ENCODE data around the gene RNF180.
"Not testable (repeated sequence)": the region's sequence is repeated elsewhere in the genome, so short reads cannot be mapped to it uniquely, and the experiment has no call there.

The RNF180 gene

DNA sequence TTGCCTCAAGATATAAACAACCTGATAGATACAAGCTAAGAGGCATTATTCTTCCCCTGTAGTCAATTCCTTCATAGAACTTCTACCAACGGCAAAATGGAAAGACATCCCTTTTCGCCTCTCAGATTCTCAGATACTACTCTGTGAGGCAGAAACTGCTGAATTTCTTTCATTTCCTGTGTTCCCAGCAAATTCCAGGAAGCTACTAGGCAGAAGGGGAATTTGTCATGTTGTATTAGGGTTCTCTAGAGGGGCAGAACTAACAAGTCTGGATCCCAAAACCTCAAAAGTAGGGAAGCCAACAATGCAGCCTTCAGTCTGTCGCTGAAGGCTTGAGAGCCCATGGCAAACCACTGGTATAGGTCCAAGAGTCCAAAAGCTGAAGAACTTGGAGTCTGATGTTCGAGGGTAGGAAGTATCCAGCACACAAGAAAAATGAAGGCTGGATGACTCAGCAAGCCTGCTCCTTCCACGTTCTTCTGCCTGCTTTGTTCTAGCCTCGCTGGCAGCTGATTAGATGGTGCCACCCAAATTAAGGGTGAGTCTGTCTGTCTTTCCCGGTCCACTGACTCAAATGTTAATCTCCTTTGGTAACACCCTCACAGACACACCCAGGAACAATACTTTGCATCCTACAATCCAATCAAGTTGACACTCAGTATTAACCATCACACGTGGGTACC, 15.2 kb downstream of the RNF180 start:
- no peak for DNase-seq (ENCODE audit: low read depth)

DNA sequence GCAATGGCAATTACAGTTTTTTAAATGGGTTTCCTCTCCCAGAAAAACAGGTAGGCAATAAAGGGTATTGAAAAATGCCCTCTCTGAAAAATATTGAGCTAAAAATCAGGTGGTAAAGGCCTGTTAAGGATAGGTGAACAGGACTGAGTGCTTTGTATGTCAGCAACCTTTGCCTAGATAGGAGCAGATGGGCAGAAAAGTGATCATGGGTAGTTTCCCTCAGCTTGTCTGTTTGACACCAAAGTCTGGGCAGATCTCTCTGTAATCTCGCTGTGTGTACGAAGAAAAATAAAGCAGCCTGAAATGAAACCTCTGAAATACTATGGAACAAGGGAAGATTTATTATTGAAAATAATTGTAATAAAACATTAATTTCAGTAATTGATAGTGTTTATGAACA, 15.8 kb downstream of the RNF180 start:
- DNase-seq (ENCODE audit: low read depth) = no peak

DNA sequence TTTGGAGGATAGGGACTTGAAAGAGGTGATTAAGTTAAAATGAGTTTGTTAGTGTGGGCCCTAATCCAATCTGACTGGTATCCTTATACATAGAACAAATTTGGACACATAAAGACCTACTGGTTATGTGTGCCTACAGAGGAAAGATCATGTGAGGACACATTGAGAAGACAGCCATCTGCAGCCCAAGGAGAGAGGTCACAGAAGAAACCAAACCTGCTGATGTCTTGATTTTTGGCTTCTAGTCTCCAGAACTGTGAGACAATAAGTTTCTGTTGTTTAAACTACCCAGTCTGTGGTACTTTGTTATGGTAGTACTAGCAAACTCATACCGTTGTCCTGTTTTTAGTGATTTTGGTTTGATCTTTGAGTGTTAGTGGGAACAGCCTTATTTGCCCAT, 18.3 kb downstream of the RNF180 start:
- DNase-seq (ENCODE audit: low read depth) = no peak

DNA sequence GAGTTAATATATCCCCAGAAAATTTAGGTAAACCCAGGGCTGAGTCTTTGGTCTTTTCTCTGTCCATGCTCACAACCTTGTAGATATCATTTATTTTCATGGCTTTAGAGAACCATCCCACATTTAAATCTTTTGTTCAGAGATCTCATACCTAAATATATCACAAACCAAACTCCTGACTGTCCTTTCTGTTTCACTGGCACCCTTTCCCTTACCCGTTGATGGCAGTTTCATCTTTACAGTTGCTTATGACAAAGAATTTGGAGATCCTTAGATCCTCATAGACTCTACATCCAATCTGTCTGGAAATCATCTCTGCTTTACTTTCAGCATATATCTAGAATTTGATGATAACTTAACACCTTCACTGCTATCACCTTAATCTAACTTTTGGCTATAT, 19.2 kb downstream of the RNF180 start:
- no peak for DNase-seq (ENCODE audit: low read depth)

DNA sequence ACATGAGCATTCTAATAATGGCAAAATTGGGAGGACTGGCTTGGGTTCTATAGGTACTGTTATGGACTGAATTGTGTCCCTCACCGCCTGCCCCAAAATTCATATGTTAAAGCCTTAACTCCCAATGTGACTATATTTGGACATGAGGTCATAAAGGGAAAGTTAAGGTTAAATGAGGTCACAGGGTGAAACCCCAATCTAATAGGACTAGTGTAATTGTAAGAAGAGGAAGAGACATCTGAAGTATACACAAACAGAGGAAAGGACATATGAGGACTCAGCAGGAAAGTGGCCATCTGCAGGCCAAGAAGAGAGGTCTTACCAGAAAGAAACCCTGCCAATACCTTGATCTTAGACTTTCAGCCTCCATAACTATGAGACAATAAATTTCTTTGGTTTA, 23.1 kb downstream of the RNF180 start:
- DNase-seq (ENCODE audit: low read depth) = no peak

DNA sequence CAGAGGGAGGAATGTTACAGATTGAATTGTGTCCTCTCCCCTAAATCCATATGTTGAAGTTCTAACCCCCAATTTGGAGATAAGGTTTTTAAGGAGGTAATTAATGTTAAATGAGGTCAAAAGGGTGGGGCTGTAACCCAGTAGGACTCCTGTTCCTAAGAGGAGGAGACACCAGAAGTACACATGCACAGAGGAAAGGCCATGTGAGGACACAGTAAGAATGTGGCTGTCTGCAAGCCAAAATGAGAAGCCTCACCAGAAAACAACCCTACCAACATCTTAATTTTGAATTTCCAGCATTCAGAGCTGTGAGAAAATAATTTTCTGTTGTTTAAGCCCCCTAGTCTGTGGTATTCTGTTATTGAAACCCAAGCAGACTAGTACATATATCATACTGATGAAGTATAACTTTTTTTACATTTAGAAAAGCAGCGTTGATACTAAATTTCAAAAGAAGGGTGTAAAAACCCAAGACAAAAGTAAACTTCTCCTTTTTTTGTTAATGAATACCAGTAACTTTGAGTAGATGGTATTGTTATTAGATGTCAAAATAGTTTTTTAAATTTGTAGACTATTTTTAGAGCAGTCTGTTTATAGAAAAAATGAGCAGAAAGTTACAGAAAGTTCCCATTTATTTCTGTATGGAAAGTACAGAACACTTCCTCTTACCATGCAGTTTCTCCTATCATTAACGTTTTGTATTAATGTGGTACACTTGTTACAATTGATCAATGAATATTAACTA, 25.1 kb downstream of the RNF180 start:
- DNase-seq (ENCODE audit: low read depth) = no peak

DNA sequence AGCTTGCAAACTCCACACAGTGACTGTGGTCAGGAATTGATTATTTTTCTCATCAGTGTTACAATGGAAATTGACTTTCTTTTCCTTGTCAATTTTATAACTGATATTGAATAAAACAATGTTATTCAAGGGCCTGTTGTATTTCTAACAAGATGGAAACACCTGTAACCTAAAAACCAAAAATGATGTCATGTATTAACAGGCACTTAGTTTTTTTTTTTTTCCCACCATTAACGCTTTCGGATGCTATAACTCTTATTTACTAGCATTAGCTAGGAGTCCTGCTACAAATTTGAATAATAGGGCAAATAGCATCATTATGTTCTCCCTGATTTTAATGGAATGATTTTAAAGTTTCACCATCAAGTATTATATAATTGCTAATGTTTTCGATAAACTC, 30.3 kb downstream of the RNF180 start:
- no peak for DNase-seq (ENCODE audit: low read depth)

DNA sequence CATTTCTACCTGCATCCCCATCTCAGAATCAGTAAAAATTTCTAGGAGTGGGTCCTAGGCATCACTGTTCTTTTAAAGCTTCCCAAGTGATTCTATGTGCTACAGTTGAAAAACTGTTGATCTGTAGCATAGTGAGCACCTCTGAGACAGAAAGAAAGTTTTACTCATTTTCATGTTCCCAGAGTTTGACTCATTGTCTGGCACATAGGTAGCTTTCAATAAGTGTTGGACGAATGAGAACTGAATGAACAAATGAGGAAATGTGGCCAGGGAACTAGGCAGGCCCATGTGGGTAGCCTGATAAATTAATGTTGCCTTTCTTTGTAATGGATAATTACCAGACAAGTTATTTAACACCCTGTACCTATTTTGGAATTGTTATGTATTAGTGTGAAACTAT, 33.8 kb downstream of the RNF180 start:
- DNase-seq (ENCODE audit: low read depth) = no peak

DNA sequence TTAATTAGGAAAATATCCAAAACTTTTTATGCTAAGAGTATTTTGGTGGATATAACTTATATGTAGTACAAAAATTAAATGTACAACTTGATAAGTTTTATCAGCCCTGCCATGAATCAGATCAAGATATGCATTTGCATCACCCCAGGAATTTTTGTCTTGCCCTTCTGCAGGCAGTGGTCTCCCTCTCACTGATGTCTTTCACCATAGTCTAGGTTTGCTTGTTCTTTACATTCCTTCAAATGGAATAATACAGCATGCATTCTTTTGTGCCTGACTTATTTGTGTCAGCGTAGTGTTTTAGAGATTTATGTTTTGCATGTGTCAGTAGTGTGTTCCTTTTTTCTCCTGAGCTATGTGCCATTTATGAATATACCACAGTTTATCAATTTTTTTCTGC, 36.4 kb downstream of the RNF180 start:
- no peak for DNase-seq (ENCODE audit: low read depth)

DNA sequence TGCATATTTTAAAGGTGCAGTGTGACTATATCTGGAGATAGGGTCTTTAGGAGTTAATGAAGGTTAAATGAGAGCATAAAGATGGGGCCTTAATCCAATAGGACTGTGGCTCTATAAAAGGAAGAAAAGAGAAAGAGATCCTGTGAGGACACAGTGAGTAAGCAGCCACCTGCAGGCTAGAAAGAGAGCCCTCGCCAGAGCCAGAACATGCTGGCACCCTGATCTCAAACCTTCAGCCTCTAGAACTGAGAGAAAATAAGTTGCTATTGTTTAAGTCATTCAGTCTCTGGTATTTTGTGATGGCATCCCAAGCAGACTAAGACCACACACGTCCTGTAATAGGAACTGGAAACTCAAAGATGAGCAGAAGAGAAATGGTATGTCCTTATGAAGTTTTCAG, 41.0 kb downstream of the RNF180 start:
- DNase-seq (ENCODE audit: low read depth) = no peak

DNA sequence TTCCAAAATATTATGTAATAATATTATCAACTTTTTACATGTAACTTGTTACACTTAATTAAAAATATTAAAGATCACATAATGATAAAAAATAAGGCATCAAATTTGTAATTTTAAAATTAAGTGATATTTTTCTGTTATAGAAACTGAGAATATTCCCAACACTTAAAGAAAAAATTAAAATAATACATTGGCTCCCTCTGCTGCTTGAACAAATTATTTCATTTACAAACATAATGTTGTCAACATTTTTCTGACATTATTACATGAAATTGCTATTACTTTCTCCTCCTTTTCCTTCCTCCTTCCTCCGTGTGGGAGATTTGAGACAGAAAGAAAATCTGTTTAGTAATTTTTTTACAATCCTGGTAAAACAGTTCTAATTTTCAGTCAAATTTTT, 42.3 kb downstream of the RNF180 start:
- DNase-seq (ENCODE audit: low read depth) = no peak

DNA sequence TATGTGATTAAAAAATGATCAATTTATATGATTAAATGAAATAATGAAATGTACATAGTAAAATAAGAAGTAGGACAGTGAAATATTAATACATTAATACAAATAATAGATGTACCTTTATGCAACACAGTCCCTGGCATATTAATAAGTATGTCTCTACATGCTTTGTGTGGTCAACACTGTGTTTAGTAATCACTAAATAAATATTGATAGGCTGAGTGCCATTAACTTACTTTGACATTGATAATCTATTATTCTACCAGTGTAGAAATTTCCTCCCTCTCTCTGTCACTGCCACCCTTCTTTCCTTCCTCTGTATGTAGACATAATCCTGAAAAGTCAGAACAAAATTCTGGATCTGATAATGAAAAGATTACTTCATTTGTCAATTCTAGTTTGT, 43.7 kb downstream of the RNF180 start:
- DNase-seq (ENCODE audit: low read depth) = no peak

DNA sequence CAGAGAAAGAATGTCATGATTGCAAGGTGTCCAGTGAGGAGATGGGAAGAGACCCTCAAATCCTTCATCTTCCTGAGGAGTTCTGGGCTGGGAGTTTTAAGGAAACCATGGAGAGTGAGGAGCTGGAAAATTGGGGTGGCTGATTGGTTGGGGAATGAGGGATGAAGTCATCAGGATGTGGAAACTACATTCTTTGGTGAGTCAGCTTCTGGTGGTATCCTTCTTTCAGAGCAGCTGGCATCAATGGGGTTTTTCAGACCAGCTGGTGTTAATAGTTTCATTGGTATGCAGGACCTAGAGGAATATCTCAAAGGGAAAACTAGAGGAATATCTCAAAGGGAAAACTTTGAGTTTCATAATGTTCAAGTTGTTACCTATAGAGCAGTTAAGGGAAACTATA, 45.2 kb downstream of the RNF180 start:
- no peak for DNase-seq (ENCODE audit: low read depth)

DNA sequence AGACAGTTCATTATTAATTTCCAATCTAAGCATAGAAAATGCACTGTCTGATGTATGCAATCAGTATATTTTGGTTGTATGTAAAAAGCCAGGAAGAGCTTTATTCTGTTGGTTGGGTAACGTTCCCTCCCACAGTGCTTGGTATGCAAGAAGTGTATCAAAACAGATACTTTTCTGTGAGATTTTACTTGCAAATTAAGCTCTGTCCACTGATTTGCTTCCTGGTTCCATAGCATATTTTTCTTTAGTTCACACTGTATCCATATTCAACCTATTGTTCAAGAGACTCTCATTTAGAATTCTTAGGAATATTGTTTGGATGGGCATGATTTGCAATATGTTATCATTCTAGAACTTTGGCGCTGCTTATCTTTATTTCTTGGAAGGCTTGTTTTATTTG, 47.4 kb downstream of the RNF180 start:
- no peak for DNase-seq (ENCODE audit: low read depth)

DNA sequence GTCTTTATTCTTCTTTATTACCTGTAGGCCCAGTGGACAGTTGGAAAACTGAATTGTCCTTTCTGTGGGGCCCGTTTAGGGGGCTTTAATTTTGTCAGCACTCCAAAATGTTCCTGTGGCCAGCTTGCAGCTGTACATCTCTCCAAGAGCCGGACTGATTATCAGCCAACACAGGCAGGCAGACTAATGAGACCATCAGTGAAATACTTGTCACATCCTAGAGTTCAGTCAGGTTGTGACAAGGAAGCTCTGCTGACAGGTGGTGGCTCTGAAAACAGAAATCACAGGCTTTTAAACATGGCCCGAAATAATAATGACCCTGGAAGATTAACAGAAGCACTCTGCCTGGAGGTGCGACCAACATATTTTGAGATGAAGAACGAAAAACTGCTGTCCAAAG, 47.9 kb downstream of the RNF180 start:
- no peak for DNase-seq (ENCODE audit: low read depth)

DNA sequence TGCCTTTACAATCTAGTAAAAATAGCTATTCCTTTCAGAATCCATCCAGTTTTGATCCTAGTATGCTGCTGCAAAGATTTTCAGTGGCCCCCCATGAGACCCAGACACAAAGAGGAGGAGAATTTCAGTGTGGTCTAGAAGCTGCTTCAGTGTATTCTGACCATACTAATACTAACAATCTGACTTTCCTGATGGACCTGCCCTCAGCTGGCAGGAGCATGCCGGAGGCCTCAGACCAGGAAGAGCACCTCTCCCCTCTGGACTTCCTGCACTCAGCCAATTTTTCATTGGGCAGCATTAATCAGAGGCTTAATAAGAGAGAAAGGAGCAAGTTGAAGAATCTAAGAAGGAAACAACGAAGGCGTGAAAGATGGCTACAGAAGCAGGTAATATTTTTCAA, 48.5 kb downstream of the RNF180 start:
- DNase-seq (ENCODE audit: low read depth) = no peak

DNA sequence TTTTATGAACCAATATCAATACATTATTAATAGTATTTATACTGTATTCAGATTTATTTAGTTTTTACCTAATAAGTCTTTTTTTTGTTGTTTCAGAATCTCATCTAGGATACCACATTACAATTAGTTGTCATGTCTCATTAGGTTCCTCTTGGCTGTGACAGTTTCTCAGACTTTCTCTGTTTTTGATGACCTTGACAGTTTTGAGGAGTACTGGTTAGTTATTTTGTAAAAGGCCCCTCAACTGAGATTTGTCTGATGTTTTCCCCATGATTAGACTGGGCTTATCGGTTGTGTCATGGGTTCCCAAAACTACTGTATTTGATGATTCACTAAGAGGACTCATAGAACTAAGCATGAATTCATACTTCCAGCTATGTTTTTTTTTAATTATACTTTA, 56.3 kb downstream of the RNF180 start:
- no peak for DNase-seq (ENCODE audit: low read depth)

DNA sequence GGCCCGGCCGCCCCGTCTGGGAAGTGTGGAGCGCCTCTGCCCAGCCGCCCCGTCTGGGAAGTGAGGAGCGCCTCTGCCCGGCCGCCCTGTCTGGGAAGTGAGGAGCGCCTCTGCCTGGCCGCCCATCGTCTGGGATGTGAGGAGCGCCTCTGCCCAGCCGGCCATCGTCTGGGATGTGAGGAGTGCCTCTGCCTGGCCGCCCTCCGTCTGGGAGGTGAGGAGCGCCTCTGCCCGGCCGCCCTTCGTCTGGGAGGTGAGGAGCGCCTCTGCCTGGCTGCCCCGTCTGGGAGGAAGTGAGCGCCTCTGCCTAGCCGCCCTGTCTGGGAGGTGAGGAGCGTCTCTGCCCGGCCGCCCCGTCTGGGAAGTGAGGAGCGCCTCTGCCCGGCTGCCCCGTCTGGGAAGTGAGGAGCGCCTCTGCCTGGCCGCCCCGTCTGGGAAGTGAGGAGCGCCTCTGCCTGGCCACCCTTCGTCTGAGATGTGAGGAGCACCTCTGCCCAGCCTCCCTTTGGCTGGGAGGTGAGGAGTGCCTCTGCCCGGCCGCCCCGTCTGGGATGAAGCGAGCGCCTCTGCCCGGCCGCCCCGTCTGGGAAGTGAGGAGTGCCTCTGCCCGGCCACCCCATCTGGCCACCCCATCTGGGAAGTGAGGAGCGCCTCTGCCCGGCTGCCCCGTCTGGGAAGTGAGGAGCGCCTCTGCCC, 59.8 kb downstream of the RNF180 start:
- DNase-seq (ENCODE audit: low read depth) = not testable (repeated sequence)

DNA sequence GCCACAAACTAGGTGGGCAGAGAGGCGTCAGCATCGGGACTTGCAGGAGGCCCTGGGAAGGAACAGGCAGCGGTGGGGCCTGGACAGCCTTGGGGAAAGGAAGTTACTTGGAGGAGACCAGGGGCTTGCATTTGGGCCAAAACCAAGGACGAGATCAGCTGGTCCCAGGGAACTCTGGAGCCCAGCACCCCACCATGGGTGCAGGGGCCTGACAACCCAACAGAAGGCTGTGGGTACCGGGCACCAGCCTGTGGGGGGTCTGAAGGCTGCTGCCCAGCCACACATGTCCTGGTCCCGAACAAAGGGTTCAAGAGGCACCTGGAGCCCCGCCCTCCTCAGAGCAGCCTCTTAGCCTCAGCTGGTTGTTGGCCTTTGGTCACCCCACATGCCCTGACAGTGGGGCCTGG, 61.5 kb downstream of the RNF180 start:
- DNase-seq (ENCODE audit: low read depth) = not testable (repeated sequence)

DNA sequence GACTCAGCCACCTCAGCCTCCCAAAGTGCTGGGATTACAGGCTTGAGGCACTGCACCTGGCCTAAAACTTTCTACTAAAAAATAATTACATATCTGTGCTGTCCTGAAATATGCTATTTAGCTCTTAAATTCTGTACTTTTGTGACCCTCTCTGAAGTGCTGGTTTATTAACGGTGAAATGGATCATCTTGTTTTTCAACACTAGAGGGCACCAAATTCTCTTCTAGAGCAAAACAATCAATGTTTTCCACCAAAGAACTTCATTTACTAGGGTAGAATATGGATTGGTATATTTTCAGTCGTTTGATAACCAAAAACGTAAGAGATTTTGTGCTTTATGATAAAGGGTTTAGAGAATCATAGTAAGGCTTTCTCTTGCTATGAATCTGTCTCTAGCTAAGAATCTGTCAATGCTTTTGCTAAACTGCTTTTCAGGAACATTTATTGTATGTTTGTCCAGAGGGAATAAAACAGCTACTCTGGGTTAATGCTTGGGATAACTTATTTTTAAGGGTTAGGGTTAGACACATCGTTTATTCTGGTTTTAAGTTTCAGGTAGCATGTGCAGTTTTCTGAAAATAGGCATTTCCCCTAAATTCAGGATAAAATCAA, 63.6 kb downstream of the RNF180 start:
- DNase-seq (ENCODE audit: low read depth) = no peak

DNA sequence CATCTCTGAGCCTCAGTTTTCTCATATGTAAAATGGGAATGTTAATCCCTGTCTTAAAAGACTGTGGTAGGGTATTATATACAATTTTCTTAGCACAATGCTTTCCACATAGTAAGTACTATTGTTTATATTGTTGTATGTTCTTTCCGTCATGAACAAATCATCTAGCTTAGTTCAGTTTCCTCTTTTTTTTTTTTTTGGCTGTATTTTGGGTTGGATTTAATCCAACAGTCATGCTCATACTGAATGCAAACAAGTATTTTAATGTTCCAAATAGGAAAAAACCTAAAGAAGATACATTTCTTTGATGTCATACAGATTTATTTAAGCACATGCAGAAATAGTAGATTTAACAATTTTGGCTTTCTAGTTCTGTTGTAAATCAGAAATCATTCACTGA, 95.1 kb downstream of the RNF180 start:
- no peak for DNase-seq (ENCODE audit: low read depth)

DNA sequence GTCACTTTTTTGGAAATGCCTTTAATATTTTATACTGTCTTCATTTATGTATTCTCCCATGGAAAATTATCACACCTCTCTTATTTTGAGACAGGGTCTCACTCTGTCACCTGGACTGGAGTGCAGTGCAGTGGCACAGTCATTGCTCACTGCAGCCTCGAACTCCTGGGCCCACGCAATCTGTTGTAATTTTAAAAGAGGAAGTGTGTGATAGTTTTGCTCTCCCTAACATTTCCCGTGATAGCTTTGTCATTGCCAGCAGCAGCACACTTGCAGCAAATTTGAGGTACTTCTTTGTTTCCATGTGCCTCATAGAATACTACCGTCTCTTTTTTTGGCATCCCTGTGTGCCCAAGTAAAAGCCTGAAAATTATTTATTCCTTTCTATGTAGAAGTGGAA, 103.5 kb downstream of the RNF180 start:
- no peak for DNase-seq (ENCODE audit: low read depth)

DNA sequence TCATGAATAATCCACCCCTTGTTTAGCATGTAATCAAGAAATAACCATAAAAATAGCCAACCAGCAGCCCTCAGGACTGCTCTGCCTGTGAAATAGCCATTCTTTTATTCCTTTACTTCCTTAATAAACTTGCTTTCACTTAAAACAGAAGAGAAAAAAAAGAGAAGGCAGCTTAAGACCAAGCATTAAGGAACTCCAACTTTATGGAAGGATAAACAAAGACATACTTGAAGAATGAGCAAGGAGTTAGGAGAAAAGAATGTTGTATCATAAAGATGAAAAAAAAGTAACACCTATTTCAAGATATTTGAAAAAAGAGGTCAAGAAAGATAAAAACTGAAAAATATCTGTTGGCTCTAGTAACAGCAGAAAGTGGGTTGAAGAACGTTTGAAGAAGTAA, 107.6 kb downstream of the RNF180 start:
- DNase-seq (ENCODE audit: low read depth) = no peak
